B cell (primary cell): Measurements from ENCODE around the gene ZNF407. TPM values are rescaled to one million over a fixed set of nuclear protein-coding genes. Genes with fewer than 3 reads are reported as not detected.

Source experiments
- ATAC-seq: fragments of 200-7000 bp; cut with Tn5 transposase; one replicate; pipeline ENCODE4 v1.10.0; 2021; ENCODE audit warnings: low read depth, mild to moderate bottlenecking, moderate number of reproducible peaks, moderate library complexity
- CTCF ChIA-PET: fragments of 350-600 bp; sonication (Branson Sonifier 250); formaldehyde crosslinking; loops from one replicate; lab custom pipeline; 2021; ENCODE audit warnings: antibody characterized with exemption, inconsistent platforms; lab: Charles Lee
- POLR2A ChIA-PET: fragments of 350-600 bp; sonication (Branson Sonifier 250); formaldehyde crosslinking; loops from one replicate; lab custom pipeline; 2021; ENCODE audit warnings: antibody characterized with exemption; lab: Charles Lee
- DNase-seq: peaks from one replicate; pipeline ENCODE4 v3.0.0; 2013
- H2AFZ ChIP-seq: 2 replicates; pipeline ENCODE4 v1.6.1; 2012; ENCODE audit warnings: mild to moderate bottlenecking, low read depth, low read length; ENCODE audit not compliant: insufficient read depth, poor library complexity, severe bottlenecking
- H3K27ac ChIP-seq, 2 donors: 1 replicate in 1 of 2; 2 replicates in 1 of 2; pipeline ENCODE4 v1.5.1; 2012 to 2013; ENCODE audit warnings: low read length in 2 of 2, mild to moderate bottlenecking in 2 of 2, moderate library complexity in 1 of 2
- H3K27me3 ChIP-seq, 4 experiments: fragments of 200-600 bp in 1 of 4; sonication (generic) in 1 of 4; replicated peaks in 1 of 4; 1 replicate in 2 of 4; 2 replicates in 2 of 4; pipeline versions ENCODE4 v1.6.1 to v1.7.0; 2013 to 2016; ENCODE audit warnings: low read length in 3 of 4, mild to moderate bottlenecking in 2 of 4, mixed read lengths in 1 of 4, moderate library complexity in 1 of 4; ENCODE audit not compliant: insufficient read depth in 4 of 4, control insufficient read depth in 3 of 4; ENCODE audit errors: control extremely low read depth in 1 of 4
- H3K36me3 ChIP-seq, 2 experiments: replicated peaks in 1 of 2; 1 replicate in 1 of 2; 2 replicates in 1 of 2; pipeline versions ENCODE4 v1.6.1 to v1.7.1; 2013; ENCODE audit warnings: low read length in 1 of 2; ENCODE audit not compliant: insufficient read depth in 2 of 2, control insufficient read depth in 1 of 2; ENCODE audit errors: control extremely low read depth in 1 of 2, extremely low read depth in 1 of 2
- H3K4me1 ChIP-seq, 2 donors: fragments of 200-600 bp in 1 of 2; sonication (generic) in 1 of 2; 1 replicate in 1 of 2; 2 replicates in 1 of 2; pipeline versions ENCODE4 v1.5.1 to v1.6.1; 2013 to 2017; ENCODE audit warnings: low read length in 2 of 2; ENCODE audit not compliant: control insufficient read depth in 2 of 2, insufficient read depth in 2 of 2
- H3K4me2 ChIP-seq: replicated peaks from 2 replicates; pipeline ENCODE3; 2012; ENCODE audit warnings: mild to moderate bottlenecking, low read depth, low read length; ENCODE audit not compliant: poor library complexity, severe bottlenecking
- H3K4me3 ChIP-seq, 5 experiments: fragments of 200-600 bp in 1 of 5; sonication (generic) in 1 of 5; 1 replicate in 3 of 5; 2 replicates in 2 of 5; pipeline versions ENCODE4 v1.5.1 to v1.7.0; 2011 to 2016; ENCODE audit warnings: low read length in 4 of 5, mild to moderate bottlenecking in 4 of 5, low read depth in 2 of 5, control low read depth in 1 of 5, moderate library complexity in 1 of 5; ENCODE audit not compliant: insufficient read depth in 1 of 5; ENCODE audit errors: control extremely low read depth in 1 of 5, extremely low read depth in 1 of 5
- H3K79me2 ChIP-seq: fragments of 200-600 bp; sonication (generic); one replicate; pipeline ENCODE4 v1.6.0; 2016; ENCODE audit warnings: low read length; ENCODE audit not compliant: control insufficient read depth, insufficient read depth
- H3K9ac ChIP-seq: fragments of 200-600 bp; sonication (generic); 2 replicates; pipeline ENCODE4 v1.6.1; 2017; ENCODE audit warnings: mild to moderate bottlenecking, low read length, moderate library complexity
- H3K9me3 ChIP-seq, 3 donors: one replicate each; pipeline versions ENCODE4 v1.6.1 to v1.7.1; 2013; ENCODE audit warnings: low read length in 2 of 3; ENCODE audit not compliant: control insufficient read depth in 2 of 3, insufficient read depth in 1 of 3; ENCODE audit errors: control extremely low read depth in 1 of 3
- H4K20me1 ChIP-seq: 2 replicates; pipeline ENCODE4 v1.6.0; 2012; ENCODE audit warnings: mild to moderate bottlenecking, low read length; ENCODE audit not compliant: insufficient read depth, control insufficient read depth, poor library complexity, severe bottlenecking
- H3K27ac Mint-ChIP-seq: one replicate; pipeline ENCODE4 v1.8.0; 2021; ENCODE audit warnings: mixed read lengths
- H3K27me3 Mint-ChIP-seq: one replicate; pipeline ENCODE4 v1.8.0; 2021; ENCODE audit warnings: mixed read lengths
- H3K4me1 Mint-ChIP-seq: one replicate; pipeline ENCODE4 v1.8.0; 2021; ENCODE audit warnings: mixed read lengths
- H3K4me3 Mint-ChIP-seq: one replicate; pipeline ENCODE4 v1.8.0; 2021; ENCODE audit warnings: mixed read lengths
- H3K9me3 Mint-ChIP-seq: one replicate; pipeline ENCODE4 v1.8.0; 2022; ENCODE audit warnings: mixed read lengths; ENCODE audit not compliant: insufficient read depth
- EZH2 ChIP-seq: IDR thresholded peaks from 2 replicates; pipeline ENCODE4 v1.6.1; 2012; ENCODE audit warnings: borderline replicate concordance, low read depth, mild to moderate bottlenecking, moderate library complexity, low read length; ENCODE audit not compliant: insufficient read depth, poor library complexity, severe bottlenecking
- WGBS: methylation state at CpG from one replicate; pipeline ENCODE4 v1.1.5; 2013; ENCODE audit warnings: missing lambda C conversion rate; ENCODE audit not compliant: insufficient coverage; 5-methylcytosine and 5-hydroxymethylcytosine counted together
- intact Hi-C: fragments of 100-400 bp; cut with micrococcal nuclease; formaldehyde crosslinking; loops from one replicate; pipeline ENCODE4 v1.10.0; 2022
- polyA plus RNA-seq: library from polyadenylated mRNA; depleted of rRNA; stranded (reverse); fragments of >200 nt; gene quantifications from 2 replicates; pipeline ENCODE4 v1.2.3, GENCODE V29; 2012
- total RNA-seq, 2 donors: library from RNA; stranded (reverse); fragments of 120-200 nt in 1 of 2; gene quantifications; 1 replicate in 1 of 2; 2 replicates in 1 of 2; pipeline versions ENCODE4 v1.2.3 to v1.2.4, GENCODE V29; 2013 to 2022
- TF ChIP-seq, protein P1 (sequence below): fragments of 200-600 bp; IDR thresholded peaks from one replicate; pipeline ENCODE4 v1.8.0; 2022; ENCODE audit warnings: antibody characterized with exemption, mild to moderate bottlenecking

Gene ZNF407
- total and polyA plus RNA-seq, 2 donors (not counting 1 experiment from before 2014, with no cell fraction given) = 4.5 to 37.1 TPM

DNA sequence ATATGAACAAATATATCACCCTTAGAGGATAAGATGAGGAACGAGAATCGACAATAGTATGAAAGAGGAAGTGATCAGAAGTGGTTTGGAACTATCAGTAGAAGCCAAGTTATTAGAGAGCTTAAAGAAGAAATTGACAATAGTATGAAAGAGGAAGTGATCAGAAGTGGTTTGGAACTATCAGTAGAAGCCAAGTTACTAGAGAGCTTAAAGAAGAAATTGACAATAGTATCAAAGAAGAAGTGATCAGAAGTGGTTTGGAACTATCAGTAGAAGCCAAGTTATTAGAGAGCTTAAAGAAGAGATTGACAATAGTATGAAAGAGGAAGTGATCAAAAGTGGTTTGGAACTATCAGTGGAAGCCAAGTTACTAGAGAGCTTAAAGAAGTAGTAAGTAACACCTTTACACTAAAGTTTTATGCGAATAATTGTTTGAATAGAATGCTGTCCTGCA, 175.5 kb downstream of the ZNF407 start:
- Histone ChIP-seq H3K36me3 (peaks cover 0 to 1% of the 10 kb centered on the region in 2 experiments), H3K4me1 (peaks cover 12 to 14% of the 10 kb centered on the region in 2 donors), H4K20me1 (no peaks in the 10 kb centered on the region), H3K27me3 (no peaks in the 10 kb centered on the region), H3K9me3 (no peaks in the 10 kb centered on the region), H3K27ac (no peak overlapping the region), H3K79me2 (no peaks in the 10 kb centered on the region), H3K9ac (no peak overlapping the region), H2AFZ (no peak overlapping the region), H3K4me2 (no peak overlapping the region), H3K4me3 (no peak overlapping the region)
- peak; percentile 31 for ATAC-seq
- H3K9me3 Mint-ChIP-seq = no peaks in the 10 kb centered on the region
- ChIA-PET POLR2A (no interaction called here), CTCF (no interaction called here)
- 60% methylated on average over 2 of the region's 3 CpGs for WGBS
- H3K4me3 Mint-ChIP-seq = no peak overlapping the region
- peaks cover 25% of the 10 kb centered on the region for H3K4me1 Mint-ChIP-seq
- DNase-seq = peak; percentile 23
- H3K27me3 Mint-ChIP-seq = no peaks in the 10 kb centered on the region
- intact Hi-C loops = no loop called here
- peak overlapping the region; percentile 28 for H3K27ac Mint-ChIP-seq
- TF ChIP-seq, protein P1, sequence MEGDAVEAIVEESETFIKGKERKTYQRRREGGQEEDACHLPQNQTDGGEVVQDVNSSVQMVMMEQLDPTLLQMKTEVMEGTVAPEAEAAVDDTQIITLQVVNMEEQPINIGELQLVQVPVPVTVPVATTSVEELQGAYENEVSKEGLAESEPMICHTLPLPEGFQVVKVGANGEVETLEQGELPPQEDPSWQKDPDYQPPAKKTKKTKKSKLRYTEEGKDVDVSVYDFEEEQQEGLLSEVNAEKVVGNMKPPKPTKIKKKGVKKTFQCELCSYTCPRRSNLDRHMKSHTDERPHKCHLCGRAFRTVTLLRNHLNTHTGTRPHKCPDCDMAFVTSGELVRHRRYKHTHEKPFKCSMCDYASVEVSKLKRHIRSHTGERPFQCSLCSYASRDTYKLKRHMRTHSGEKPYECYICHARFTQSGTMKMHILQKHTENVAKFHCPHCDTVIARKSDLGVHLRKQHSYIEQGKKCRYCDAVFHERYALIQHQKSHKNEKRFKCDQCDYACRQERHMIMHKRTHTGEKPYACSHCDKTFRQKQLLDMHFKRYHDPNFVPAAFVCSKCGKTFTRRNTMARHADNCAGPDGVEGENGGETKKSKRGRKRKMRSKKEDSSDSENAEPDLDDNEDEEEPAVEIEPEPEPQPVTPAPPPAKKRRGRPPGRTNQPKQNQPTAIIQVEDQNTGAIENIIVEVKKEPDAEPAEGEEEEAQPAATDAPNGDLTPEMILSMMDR = no peak
- TF ChIP-seq EZH2 = no peak

DNA sequence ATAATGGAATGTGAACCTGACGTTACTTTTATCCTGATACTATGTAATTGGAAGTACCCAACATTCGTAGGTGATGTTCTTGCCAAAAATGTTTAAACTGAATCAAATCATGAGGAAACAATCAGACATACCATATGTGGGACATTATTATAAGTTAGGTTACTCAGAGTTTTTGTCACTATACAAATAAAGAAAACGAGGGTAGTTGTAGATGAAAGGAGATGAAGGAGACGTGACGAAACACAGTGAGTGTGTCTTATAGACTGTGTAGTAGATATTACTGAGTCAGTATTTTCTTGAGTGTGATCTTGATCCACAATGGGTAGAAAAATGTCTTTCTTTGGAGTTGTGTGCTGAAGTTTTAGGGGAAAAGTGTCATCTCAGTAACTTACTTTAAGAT, 176.8 kb downstream of the ZNF407 start:
- no peaks in the 10 kb centered on the region for H3K9me3 Mint-ChIP-seq
- H3K27me3 ChIP-seq = no peaks in the 10 kb centered on the region
- no peak for DNase-seq

More for the DNA sequence above, 176.8 kb downstream of the ZNF407 start:
- no peak overlapping the region for H3K27ac Mint-ChIP-seq
- intact Hi-C loops = no loop called here
- H3K4me3 Mint-ChIP-seq = no peak overlapping the region
- ATAC-seq = no peak
- 100% methylated on average over 2 of the region's 5 CpGs for WGBS
- no peak for TF ChIP-seq EZH2
- TF ChIP-seq, protein P1 = no peak
- Histone ChIP-seq H3K9ac (no peak overlapping the region), H3K4me1 (peaks cover 12 to 14% of the 10 kb centered on the region in 2 donors), H3K9me3 (no peaks in the 10 kb centered on the region), H3K79me2 (no peaks in the 10 kb centered on the region), H2AFZ (no peak overlapping the region), H3K4me2 (no peak overlapping the region), H3K36me3 (peaks cover 0 to 1% of the 10 kb centered on the region in 2 experiments), H3K27ac (no peak overlapping the region), H4K20me1 (no peaks in the 10 kb centered on the region), H3K4me3 (no peak overlapping the region)
- no peaks in the 10 kb centered on the region for H3K27me3 Mint-ChIP-seq
- ChIA-PET POLR2A (no interaction called here), CTCF (no interaction called here)
- peaks cover 25% of the 10 kb centered on the region for H3K4me1 Mint-ChIP-seq
